Measurements from ENCODE around the gene HIBADH.

HIBADH gene

GRCh38 chr7:27662490-27663205, at the start of gene HIBADH:
HIBADH (minus strand) TSS chr7:27662883; CDS start chr7:27662788, 95 bp downstream.
- DNase-seq = peak; percentile 97

GRCh38 chr7:27712217-27712616, 49.5 kb upstream of the HIBADH start:
- no peak for DNase-seq

DNA sequence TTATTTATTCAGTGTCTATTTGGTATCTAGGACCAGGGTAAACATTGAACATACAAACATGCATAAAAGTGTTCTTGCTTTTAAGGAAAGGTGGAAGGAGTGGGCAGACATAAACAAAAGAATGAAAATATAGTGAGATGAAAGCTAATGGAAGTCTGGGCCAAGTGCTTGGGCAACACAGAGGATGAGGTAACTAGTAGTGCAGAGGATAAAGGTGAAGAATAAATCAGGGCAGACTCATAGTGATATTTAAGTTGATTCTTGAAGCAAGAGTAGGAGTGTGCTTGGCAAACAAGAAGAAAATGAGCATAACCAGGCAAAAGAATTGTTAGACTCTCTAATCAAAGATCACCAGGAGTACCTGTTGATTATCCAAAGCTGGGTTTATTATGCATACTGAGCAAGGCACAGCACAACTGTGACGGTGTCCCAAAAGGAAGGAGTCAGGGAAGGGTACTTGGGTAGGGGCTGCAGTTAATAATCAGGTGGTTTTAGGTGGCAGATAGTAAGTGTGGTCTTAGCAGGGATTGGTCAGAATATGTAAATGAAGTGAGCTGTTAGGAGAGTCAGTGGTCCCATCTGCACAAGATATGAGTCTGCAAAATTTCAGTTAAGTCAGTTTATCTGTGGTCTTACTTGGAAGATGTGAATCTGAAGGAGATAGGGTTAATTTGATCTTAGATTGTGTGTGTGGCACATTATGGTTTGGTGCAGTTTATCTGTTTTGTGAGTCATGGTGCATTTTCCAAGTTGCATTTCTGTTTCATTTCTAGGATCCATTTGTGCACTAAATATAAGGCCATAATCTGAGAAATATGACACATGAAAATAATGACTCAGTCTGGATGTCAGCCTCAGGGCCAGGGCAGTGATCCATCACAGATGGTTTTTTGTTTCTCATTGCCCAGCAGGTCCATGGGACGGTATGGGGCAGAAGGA, 46.7 kb upstream of the HIBADH start:
- DNase-seq = no peak

- no peak for DNase-seq
Measured at GRCh38 chr7:27708485-27708884, 45.8 kb upstream of the HIBADH start.

- no peak for DNase-seq
Measured at GRCh38 chr7:27705200-27705594, 42.5 kb upstream of the HIBADH start.

GRCh38 chr7:27704422-27705199, 41.9 kb upstream of the HIBADH start:
- DNase-seq = no peak

GRCh38 chr7:27703181-27703580, 40.5 kb upstream of the HIBADH start:
- no peak for DNase-seq

DNA sequence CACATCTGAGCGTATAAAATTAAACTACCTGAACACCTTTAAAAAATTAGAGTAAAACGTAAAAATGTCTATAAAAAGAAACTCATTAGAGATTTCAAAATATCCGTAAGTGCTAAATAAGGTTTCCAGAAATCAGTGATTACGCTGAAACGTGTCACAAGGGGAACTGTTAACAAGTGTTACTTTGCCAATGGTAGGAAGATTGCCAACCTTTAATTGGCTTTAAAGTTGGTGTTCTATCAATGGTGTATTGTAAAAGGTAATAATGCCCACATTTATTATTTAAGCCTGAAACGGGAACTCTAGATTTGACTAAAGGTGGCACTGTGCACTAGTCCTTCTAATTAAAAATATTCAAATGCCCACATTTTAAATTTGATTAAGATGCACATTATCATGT, 37.8 kb upstream of the HIBADH start:
- no peak for DNase-seq

DNA sequence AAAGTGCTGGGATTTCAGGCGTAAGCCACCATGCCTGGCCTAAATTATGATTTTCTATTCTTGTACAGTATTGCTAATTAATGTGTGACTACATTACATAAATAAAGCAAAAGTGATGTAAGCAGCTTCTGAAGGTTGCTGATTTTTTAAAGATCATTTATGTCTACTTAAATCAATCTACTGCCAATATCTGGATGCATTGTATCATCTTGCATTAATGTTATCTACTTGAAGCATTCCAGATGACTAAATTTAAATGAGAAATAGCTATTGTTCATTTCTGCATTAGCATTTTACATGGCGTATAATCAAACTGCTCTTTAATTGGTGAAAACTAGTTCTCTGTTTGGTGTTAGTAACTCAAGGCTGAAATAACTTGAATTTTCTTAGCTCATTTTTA, 37.1 kb upstream of the HIBADH start:
- no peak for DNase-seq

- no peak for DNase-seq
Measured at GRCh38 chr7:27697861-27698430, 35.3 kb upstream of the HIBADH start.

DNA sequence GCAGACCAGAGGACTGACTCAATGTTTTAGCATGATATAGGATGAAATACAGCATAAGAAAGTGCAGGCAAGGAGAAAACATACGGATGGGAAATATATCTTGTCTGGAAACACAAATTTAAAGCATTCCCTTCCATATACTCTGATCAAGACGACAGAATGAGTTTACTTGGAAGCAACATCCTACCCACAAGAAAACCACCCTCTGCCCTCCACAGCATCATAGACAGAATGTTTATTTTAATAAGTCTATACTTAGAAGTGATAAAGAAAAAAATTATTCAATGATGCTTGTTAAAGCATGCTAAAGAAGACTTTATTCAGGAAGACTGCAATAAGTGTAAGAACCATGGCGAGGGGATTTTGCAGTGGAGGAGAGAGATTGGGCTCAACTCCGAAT, 32.4 kb upstream of the HIBADH start:
- DNase-seq = no peak

DNA sequence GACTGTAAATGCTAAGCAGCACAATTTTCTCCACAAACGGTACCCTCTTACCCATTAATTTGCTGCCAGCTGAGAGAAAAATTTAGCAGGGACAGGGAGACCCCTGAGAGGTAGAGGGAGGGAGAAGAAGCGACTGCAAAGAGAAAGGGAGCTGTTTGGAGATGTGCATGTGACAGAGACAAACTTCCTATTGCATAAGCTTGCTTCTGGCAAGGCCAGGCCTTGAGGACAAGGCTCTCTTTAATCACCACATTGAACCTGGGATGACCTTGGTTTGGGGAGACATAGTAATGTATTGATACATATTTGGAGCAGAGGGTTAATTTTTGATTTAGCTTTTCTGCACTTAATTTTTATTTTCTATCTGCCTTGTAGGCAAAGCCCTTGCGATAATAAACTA, 31.1 kb upstream of the HIBADH start:
- no peak for DNase-seq

DNA sequence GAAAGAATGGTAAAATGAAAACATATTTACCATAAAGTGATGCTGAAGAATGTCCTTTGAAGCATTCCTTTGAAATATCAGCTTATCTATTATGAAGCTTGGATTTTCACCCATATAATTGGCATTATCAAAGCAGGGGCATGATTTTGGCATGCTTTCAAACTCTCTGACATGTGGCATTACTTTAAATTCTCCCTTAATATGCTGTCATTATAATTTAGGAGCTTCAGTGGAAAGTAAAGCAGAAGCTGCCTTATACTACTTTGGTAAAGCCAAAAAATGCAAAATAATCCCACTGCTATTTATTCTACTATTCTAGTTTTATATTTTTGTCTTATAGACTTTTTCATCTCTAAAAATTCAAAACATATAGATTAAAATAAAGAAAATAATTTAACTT, 28.0 kb upstream of the HIBADH start:
- DNase-seq = no peak

- DNase-seq = no peak
Measured at GRCh38 chr7:27689591-27690164, 27.0 kb upstream of the HIBADH start.

- DNase-seq = no peak
Measured at GRCh38 chr7:27689150-27689549, 26.5 kb upstream of the HIBADH start.

DNA sequence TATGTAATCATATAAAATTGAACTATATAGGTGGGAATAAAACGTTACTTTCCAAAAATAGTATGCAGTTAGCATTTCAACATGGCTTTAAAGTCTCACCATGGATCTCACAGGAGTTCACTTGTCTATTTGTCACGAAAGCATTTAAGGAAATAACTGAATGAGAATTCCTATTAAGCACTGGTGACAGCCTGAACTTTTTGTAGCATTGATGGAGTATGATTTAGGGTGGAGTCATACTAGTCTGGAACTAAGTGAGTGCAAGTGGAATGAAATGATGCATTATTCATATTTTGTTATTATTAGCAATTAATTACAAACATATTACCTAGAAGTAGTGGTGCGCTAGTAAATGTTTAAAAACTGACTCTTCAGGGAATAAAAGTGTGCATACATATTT, 26.0 kb upstream of the HIBADH start:
- no peak for DNase-seq

DNA sequence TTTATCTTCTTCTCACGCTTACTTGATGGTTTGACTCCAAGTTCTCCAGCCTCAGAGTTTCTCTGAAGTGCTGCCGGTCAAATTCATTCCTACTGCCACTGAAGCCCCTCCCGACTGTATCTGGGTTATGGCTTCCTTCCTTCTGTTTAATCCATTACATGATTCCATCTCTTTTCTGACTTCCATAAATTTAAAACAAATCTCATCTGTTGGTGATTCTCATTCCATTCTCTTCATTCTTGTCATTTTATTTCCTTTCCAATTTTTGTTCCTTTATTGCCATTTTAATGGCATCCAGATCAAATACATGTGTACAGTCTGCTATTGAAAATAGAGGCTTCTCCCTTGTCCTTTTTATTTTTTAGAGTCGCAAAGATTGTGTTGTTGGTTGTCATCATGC, 25.4 kb upstream of the HIBADH start:
- no peak for DNase-seq

DNA sequence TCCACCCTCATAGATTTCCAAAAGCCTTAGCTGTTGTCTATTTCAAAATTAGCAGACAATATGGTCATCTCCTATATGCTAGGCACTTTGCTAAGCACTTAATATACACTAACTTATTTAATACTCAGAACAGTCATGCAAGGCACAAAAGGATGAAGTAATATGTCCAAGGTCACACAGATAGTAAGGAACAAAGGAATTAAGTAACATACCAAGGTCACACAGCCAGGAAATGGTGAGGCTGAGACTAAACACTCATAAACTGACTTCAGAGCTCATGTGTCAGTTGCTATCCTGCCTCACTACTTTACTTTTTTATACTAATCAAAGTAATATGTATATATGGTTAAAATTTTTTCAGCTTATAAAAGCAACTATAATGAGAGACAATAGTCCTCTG, 23.6 kb upstream of the HIBADH start:
- DNase-seq = no peak

GRCh38 chr7:27685893-27686292, 23.2 kb upstream of the HIBADH start:
- no peak for DNase-seq

DNA sequence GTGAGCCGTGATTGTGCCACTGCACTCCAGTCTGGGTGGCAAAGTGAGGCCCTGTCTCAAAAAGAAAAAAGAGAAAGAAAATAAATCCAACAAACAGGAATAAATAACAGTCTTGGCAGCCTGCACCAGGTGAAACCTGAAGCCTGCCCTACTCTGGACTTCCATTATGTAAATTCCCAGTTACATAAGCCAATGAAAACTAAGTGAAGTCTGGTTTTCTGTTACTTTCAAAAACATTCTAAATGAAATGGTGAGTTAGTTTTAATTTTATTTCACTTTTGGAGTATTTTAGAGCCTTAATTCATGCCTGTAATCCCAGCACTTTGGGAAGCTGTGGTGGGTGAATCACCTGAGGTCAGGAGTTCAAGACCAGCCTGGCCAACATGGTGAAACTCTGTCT, 22.5 kb upstream of the HIBADH start:
- no peak for DNase-seq

GRCh38 chr7:27684491-27684890, 21.8 kb upstream of the HIBADH start:
- no peak for DNase-seq

DNA sequence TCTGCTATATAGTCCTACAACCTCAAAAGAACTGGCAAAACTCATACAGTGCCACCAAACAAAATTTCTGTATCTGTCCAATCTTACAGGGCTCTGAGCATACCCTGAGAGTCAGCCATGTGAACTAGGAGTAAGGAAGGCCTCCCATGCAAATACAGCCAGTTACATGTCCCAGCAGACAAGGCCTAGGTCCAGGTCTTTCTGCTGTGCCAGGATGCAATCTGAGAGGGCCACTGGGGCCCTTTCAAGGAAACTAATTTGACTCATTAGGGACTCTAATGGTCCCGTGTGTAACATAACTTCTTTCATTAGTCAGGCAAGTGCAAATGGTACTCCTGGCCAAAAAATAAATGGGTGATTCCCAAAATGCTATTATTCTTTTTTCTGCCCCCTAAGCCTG, 17.9 kb upstream of the HIBADH start:
- DNase-seq = no peak

All from activated CD8-positive, alpha-beta memory T cell treated with anti-CD3 and anti-CD28 coated beads, Interleukin-2, amount 50 U/mL, for 4 hours (primary cell).